Psoas muscle (tissue), 8 donors: ENCODE results near the gene CDC45. TPM values are rescaled to one million over a fixed set of nuclear protein-coding genes. Genes with fewer than 3 reads are reported as not detected.

Experiments
- ATAC-seq, 4 donors: fragments of 200-7000 bp; cut with Tn5 transposase; one replicate each; pipeline ENCODE4 v1.9.1; 2020; ENCODE audit warnings: moderate library complexity in 3 of 4, mild to moderate bottlenecking in 2 of 4
- DNase-seq, 2 donors: peaks; one replicate each; pipeline ENCODE4 v3.0.0-alpha.2; 2020
- H3K27ac ChIP-seq: fragments of 200-600 bp; one replicate; pipeline ENCODE4 v1.8.0; 2022
- H3K27me3 ChIP-seq, 3 donors: fragments of 200-600 bp in 1 of 3; one replicate each; pipeline versions ENCODE4 v1.6.1 to v1.8.0; 2013 to 2022; ENCODE audit warnings: low read length in 2 of 3, mild to moderate bottlenecking in 2 of 3, moderate library complexity in 1 of 3; ENCODE audit not compliant: insufficient read depth in 3 of 3
- H3K36me3 ChIP-seq, 2 donors: fragments of 200-600 bp in 1 of 2; one replicate each; pipeline versions ENCODE4 v1.6.1 to v1.8.0; 2013 to 2022; ENCODE audit warnings: low read depth in 1 of 2, mild to moderate bottlenecking in 1 of 2, moderate library complexity in 1 of 2; ENCODE audit not compliant: insufficient read depth in 1 of 2
- H3K4me1 ChIP-seq: fragments of 200-600 bp; one replicate; pipeline ENCODE4 v1.8.0; 2022
- H3K4me3 ChIP-seq: fragments of 200-600 bp; one replicate; pipeline ENCODE4 v1.8.0; 2022; ENCODE audit warnings: mild to moderate bottlenecking
- H3K9me3 ChIP-seq: fragments of 200-600 bp; one replicate; pipeline ENCODE4 v1.8.0; 2022
- WGBS, 3 donors: extraction: QIAGEN DNeasy Blood & Tissue Kit; methylation state at CpG; one replicate each; pipeline versions ENCODE4 v1.1.6 to v1.1.7; 2013; 5-methylcytosine and 5-hydroxymethylcytosine counted together
- intact Hi-C, 2 donors: fragments of 100-400 bp; cut with DNase I; formaldehyde crosslinking; loops; one replicate each; pipeline versions ENCODE4 v1.11.0 to v1.14.2; 2022
- polyA plus RNA-seq, 3 donors: library from polyadenylated mRNA; stranded (reverse); fragments of 200-250 nt; gene quantifications; one replicate each; pipeline ENCODE4 v1.2.3, GENCODE V29; 2013
- total RNA-seq, 4 donors: library from RNA; stranded (reverse); fragmentation: NEBNext Ultra II Directional in 2 of 4; extraction: Animal tissue kit (Norgen Biotek cat#: 25700) in 2 of 4; gene quantifications; one replicate each; pipeline versions ENCODE4 v1.2.1 to v1.2.4, GENCODE V29; 2021 to 2023
- TF ChIP-seq, protein P1 (sequence below): fragments of 200-600 bp; IDR thresholded peaks from one replicate; pipeline ENCODE4 v1.8.0; 2022; ENCODE audit warnings: antibody characterized with exemption
- donor health status: healthy with polysubstance abuse.
- donor health status: DM: no; HTN: no; CAD: no; lungs with moderate emphysema.
- donor health status: Bipolar disorder and iron deficiency.
- donor health status: healthy.
- donor health status: DM: yes; HTN: yes; CAD: no.
- donor health status: DM: no; HTN: no; CAD: no.
- donor health status: DM: no; HTN: no; CAD: no.
- donor health status: DM: yes; HTN: yes; CAD: no.

CDC45 gene
- total and polyA plus RNA-seq, 7 donors: 0.30 to 0.77 (median 0.71) TPM; not detected in 2

DNA sequence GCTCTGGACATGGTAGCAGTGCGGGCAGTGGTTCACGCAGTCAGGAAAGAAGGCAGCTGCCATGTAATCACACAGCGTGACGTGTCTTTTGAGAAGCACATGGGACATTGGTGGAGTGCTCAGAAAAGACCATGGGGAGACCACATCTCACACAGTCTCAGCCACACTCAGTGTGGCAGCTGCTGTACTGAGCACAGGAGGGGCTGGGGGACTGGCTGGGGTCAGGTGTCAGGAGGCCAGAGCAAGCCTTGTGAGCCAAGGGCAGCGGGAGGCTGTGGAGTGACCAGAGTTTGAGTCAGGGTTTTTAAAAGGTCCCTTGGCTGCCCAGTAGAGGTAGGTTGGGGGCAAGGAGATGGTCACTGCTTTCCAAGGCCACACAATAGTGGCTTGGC is 26.0 kb downstream of the CDC45 start:
- intact Hi-C loops: no loop called here
- H3K9me3 ChIP-seq: no peaks in the 10 kb centered on the region
- no peaks in the 10 kb centered on the region for H3K27me3 ChIP-seq
- no peak overlapping the region for H3K4me3 ChIP-seq
- TF ChIP-seq, protein P1, sequence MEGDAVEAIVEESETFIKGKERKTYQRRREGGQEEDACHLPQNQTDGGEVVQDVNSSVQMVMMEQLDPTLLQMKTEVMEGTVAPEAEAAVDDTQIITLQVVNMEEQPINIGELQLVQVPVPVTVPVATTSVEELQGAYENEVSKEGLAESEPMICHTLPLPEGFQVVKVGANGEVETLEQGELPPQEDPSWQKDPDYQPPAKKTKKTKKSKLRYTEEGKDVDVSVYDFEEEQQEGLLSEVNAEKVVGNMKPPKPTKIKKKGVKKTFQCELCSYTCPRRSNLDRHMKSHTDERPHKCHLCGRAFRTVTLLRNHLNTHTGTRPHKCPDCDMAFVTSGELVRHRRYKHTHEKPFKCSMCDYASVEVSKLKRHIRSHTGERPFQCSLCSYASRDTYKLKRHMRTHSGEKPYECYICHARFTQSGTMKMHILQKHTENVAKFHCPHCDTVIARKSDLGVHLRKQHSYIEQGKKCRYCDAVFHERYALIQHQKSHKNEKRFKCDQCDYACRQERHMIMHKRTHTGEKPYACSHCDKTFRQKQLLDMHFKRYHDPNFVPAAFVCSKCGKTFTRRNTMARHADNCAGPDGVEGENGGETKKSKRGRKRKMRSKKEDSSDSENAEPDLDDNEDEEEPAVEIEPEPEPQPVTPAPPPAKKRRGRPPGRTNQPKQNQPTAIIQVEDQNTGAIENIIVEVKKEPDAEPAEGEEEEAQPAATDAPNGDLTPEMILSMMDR: no peak
- no peak overlapping the region for H3K27ac ChIP-seq
- 78 to 92% (median 88%) methylated on average over 5 of the region's 5 CpGs for WGBS, 3 donors
- no peaks in the 10 kb centered on the region for H3K36me3 ChIP-seq
- DNase-seq (no peak), ATAC-seq (no peak)
- no peaks in the 10 kb centered on the region for H3K4me1 ChIP-seq

- WGBS, 3 donors: 86 to 93% (median 89%) methylated on average over 10 of the region's 10 CpGs
- Histone ChIP-seq H3K27ac (no peak overlapping the region), H3K4me3 (no peak overlapping the region), H3K27me3 (no peaks in the 10 kb centered on the region), H3K9me3 (no peaks in the 10 kb centered on the region), H3K36me3 (no peaks in the 10 kb centered on the region), H3K4me1 (no peaks in the 10 kb centered on the region)
- intact Hi-C loops: no loop called here
- no peak for DNase-seq
- ATAC-seq: no peak
- TF ChIP-seq, protein P1: no peak
Observed at GRCh38 chr22:19506212-19506611, 26.5 kb downstream of the CDC45 start.

DNA sequence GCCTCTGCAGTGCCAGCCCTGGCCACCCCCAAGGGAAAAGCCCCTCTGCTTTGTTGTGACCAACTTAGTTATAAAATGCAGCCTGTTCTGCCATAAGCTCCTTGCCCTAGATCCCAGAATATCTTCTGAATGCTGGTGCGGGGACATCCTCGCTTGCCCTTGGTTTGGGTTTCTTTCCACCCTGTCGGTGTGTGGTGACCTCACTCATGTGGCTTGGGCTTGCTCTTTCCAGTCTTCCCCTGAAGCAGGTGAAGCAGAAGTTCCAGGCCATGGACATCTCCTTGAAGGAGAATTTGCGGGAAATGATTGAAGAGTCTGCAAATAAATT is 27.8 kb downstream of the CDC45 start:
- ATAC-seq: no peak
- Histone ChIP-seq H3K4me3 (no peak overlapping the region), H3K27ac (no peak overlapping the region), H3K4me1 (no peaks in the 10 kb centered on the region), H3K27me3 (no peaks in the 10 kb centered on the region), H3K9me3 (no peaks in the 10 kb centered on the region), H3K36me3 (no peaks in the 10 kb centered on the region)
- TF ChIP-seq, protein P1: no peak
- intact Hi-C loops: no loop called here
- no peak for DNase-seq
- 90 to 96% (median 92%) methylated on average over 4 of the region's 4 CpGs for WGBS, 3 donors

- H3K36me3 ChIP-seq: no peaks in the 10 kb centered on the region
- H3K9me3 ChIP-seq: no peaks in the 10 kb centered on the region
- ATAC-seq (no peak), DNase-seq (no peak)
- no peaks in the 10 kb centered on the region for H3K27me3 ChIP-seq
- H3K4me1 ChIP-seq: no peaks in the 10 kb centered on the region
- H3K27ac ChIP-seq: no peak overlapping the region
- WGBS, 3 donors: 57 to 82% (median 62%) methylated on average over 10 of the region's 10 CpGs
- intact Hi-C loops: no loop called here
- TF ChIP-seq, protein P1: no peak
- H3K4me3 ChIP-seq: no peak overlapping the region
Observed at GRCh38 chr22:19508024-19508776, 28.5 kb downstream of the CDC45 start.

DNA sequence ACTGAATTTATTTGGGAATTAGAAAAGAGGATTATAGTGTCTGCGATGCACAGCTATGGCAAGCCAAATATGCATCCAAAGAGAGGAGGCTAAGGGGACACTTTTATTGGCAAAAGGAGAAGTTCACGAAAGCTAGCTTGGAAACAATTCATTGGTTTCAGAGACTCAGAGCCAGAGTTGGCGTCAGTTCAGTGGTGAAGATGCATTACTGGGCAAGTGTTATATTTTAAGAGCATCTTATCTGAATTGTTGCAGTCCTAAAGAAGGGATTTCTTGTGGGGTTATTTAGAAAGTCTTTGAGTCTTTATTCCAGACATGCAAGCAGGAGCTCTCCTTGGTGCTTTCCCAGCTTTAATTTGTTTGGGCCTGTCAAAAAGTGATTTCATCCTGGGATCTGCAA is 29.5 kb downstream of the CDC45 start:
- H3K27ac ChIP-seq: no peak overlapping the region
- H3K4me1 ChIP-seq: no peaks in the 10 kb centered on the region
- intact Hi-C loops: no loop called here
- no peak overlapping the region for H3K4me3 ChIP-seq
- TF ChIP-seq, protein P1: no peak
- no peaks in the 10 kb centered on the region for H3K36me3 ChIP-seq
- ATAC-seq (no peak), DNase-seq (no peak)
- 47 to 63% (median 52%) methylated on average over 3 of the region's 3 CpGs for WGBS, 3 donors
- no peaks in the 10 kb centered on the region for H3K27me3 ChIP-seq
- no peaks in the 10 kb centered on the region for H3K9me3 ChIP-seq
